Tibial nerve (tissue), 4 donors: ENCODE measurements around the gene PTGR3. TPM values are rescaled to one million over a fixed set of nuclear protein-coding genes. Genes with fewer than 3 reads are reported as not detected.

Experiments used
- total RNA-seq, 4 donors: library from RNA; depleted of rRNA; stranded (reverse); fragments of >200 nt; gene quantifications; one replicate each; pipeline ENCODE4 v1.1.0, GENCODE V29; 2016

PTGR3 gene
- total RNA-seq, 4 donors from 2014 or later = 12.7 to 35.9 (median 24.5) TPM

Other genes with a start within 250 kb of the PTGR3 start
- gene TSHZ1, start 1.7 kb upstream of the PTGR3 start, total RNA-seq = 10 to 100 TPM; 15.6 to 23.7 (median 18.3) TPM
- gene SMIM21, start 218.6 kb upstream of the PTGR3 start, total RNA-seq = not detected